Measurements from ENCODE around the gene TTLL8. TPM values are rescaled to one million over a fixed set of nuclear protein-coding genes. Genes with fewer than 3 reads are reported as not detected.

Gene TTLL8
- total and polyA plus RNA-seq, 2 of the 8 experiments (the other 6 are each of a cell fraction or from before 2014, with no cell fraction given): not detected

DNA sequence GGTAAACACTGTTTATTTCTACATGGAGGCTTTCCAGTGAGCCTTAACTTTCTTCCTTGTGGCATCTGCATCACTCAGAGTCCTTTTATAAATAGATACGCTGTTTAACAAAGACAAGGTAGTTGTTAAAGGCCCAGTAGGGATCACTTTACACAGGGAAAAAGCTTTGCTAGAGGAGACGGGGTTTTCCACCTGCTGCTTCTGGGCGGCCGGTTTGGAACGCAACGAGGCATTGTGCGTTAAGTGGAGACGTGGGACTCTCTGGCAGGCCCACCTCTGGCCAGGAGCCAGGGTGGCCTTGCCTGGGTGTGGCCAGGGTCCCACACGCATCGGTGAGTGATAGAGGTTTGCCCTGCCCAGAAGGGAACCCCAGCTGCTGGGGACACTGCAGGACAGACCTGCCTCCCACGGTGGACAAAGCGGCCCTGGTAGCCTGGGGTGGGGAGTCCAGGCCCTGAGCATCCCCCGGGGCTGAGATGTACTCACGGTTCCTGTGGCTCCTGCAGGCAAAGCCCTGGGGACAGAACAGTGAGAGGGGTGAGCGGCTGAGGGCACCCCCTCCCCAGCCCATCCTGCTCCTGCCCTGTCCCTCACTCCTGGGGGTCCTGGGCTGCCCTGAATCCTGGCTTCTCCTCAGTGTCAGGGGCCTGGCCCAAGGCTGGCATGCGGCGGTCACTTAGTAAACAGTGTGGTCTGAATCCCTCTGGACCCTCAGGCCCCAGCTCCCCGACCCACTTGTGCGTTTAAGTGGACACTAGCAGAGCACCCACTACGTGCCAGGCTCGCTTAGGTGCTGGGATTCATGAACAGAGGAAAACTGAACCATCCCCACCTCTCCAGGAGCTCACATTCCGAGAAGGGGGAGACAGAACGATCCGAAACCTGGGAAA is 49.7 kb downstream of the TTLL8 start:
- ChIA-PET CTCF (ENCODE audit: partially characterized antibody) (interaction anchor here (0.9 to 1.6 kb wide), 4 partner anchors 15 to 57 kb away, joined by 3 to 8 read pairs (median 5); no protein-coding TSS in a partner anchor), POLR2A (ENCODE audit: partially characterized antibody) (interaction anchor here (0.7 to 0.8 kb wide), 2 partner anchors 37 to 235 kb away, joined by 3 read pairs; no protein-coding TSS in a partner anchor)
- no peaks in the 10 kb centered on the region for H3K9me3 ChIP-seq (ENCODE audit: insufficient read depth in 2 of 2, low read depth in 1 of 2, low read length in 1 of 2)
- no peaks in the 10 kb centered on the region for H3K79me1 ChIP-seq (ENCODE audit: low read depth, low read length)
- peak overlapping the region; percentile 40 for H4K91ac ChIP-seq (replicated peaks; ENCODE audit: insufficient read length, low read length)
- no peak overlapping the region; the same call in 1 of the 2 replicates for H2BK5ac ChIP-seq (ENCODE audit: low read depth, low read length)
- no peaks in the 10 kb centered on the region for H4K20me1 ChIP-seq (replicated peaks in 1 of 2; ENCODE audit: control insufficient read depth in 1 of 2, insufficient read depth in 2 of 2, low read length in 2 of 2)
- H3K27me3 ChIP-seq (replicated peaks in 1 of 4; ENCODE audit: control insufficient read depth in 3 of 4, extremely low read depth in 1 of 4, insufficient read depth in 3 of 4, low read length in 3 of 4): peaks cover 2 to 34% (median 23%) of the 10 kb centered on the region in 4 experiments
- peaks cover 0 to 16% (median 10%) of the 10 kb centered on the region in 4 experiments; a peak in 6 of 7 replicates for H3K4me1 ChIP-seq (replicated peaks in 1 of 4; ENCODE audit: control insufficient read depth in 3 of 4, insufficient read depth in 4 of 4, low read length in 3 of 4)
- H3K14ac ChIP-seq (ENCODE audit: insufficient read length): no peak overlapping the region
- no peak overlapping the region for H3K4ac ChIP-seq (replicated peaks; ENCODE audit: insufficient read length, low read depth, low read length)
- H2BK20ac ChIP-seq (ENCODE audit: low read length): 0 out of 2 replicates have a peak overlapping the region, but pooled peaks have one; percentile 32
- H2BK15ac ChIP-seq (ENCODE audit: low read length): no peak overlapping the region
- H3K4me2 ChIP-seq (ENCODE audit: insufficient read depth in 1 of 2, low read depth in 2 of 2, low read length in 2 of 2): peak overlapping the region in 1 of 2 experiments; percentile 28; a peak in 1 of 4 replicates
- WGBS, 2 experiments (ENCODE audit: extremely low coverage in 1 of 2, insufficient coverage in 1 of 2, insufficient read length in 1 of 2, insufficient replicate concordance in 2 of 2, low coverage in 1 of 2, low lambda C conversion rate in 2 of 2, missing lambda C conversion rate in 1 of 2): 66% methylated on average over 24 of the region's 24 CpGs; no CpG with 5 or more reads in 1 of the 2 experiments
- no peak overlapping the region for H3K9ac ChIP-seq (replicated peaks in 1 of 4; ENCODE audit: extremely low read depth in 1 of 4, low read depth in 3 of 4, low read length in 3 of 4)
- peaks cover 2% of the 10 kb centered on the region; the same call in 1 of the 2 replicates for H3K23me2 ChIP-seq (ENCODE audit: low read depth, low read length)
- peak overlapping the region; percentile 47; the same call in 1 of the 2 replicates for H4K8ac ChIP-seq (ENCODE audit: extremely low read depth, insufficient read depth, low read length)
- H2BK12ac ChIP-seq (ENCODE audit: low read depth, low read length): 0 out of 2 replicates have a peak overlapping the region, but pooled peaks have one; percentile 33
- H3K27ac ChIP-seq (ENCODE audit: low read depth, low read length): no peak overlapping the region
- H3K56ac ChIP-seq (replicated peaks; ENCODE audit: insufficient read length, low read depth, low read length): no peak overlapping the region
- H3K18ac ChIP-seq (ENCODE audit: extremely low read depth, low read length): no peak overlapping the region
- no peak overlapping the region for H3K23ac ChIP-seq (ENCODE audit: insufficient read length)
- no peak overlapping the region for H2AK5ac ChIP-seq (ENCODE audit: low read depth, low read length)
- no peak overlapping the region for H3K4me3 ChIP-seq (ENCODE audit: extremely low read depth in 1 of 4, insufficient read depth in 2 of 4, low read depth in 3 of 4, low read length in 4 of 4)
- no peaks in the 10 kb centered on the region for H3K79me2 ChIP-seq (ENCODE audit: control insufficient read depth in 1 of 2, insufficient read depth in 2 of 2, low read length in 2 of 2)
- DNase-seq (ENCODE audit: low read depth in 1 of 2, low spot score in 2 of 2) (peak in 1 of 2 experiments; percentile 48), FAIRE-seq (no peak)
- H3K36me3 ChIP-seq (ENCODE audit: control insufficient read depth in 2 of 4, insufficient read depth in 4 of 4, low read length in 3 of 4): no peaks in the 10 kb centered on the region
- H4K5ac ChIP-seq (ENCODE audit: insufficient read length, low read depth, low read length): no peak overlapping the region
- no peak overlapping the region for H2BK120ac ChIP-seq (replicated peaks; ENCODE audit: low read depth, low read length)
- H2AFZ ChIP-seq (ENCODE audit: low read length): no peak overlapping the region

Data from H1 (cell line).